ENCODE data around the gene IRAK4. TPM values are rescaled to one million over a fixed set of nuclear protein-coding genes. Genes with fewer than 3 reads are reported as not detected.

The IRAK4 gene
- total RNA-seq, 2 donors from 2014 or later, result 38.4 to 68.8 TPM

DNA sequence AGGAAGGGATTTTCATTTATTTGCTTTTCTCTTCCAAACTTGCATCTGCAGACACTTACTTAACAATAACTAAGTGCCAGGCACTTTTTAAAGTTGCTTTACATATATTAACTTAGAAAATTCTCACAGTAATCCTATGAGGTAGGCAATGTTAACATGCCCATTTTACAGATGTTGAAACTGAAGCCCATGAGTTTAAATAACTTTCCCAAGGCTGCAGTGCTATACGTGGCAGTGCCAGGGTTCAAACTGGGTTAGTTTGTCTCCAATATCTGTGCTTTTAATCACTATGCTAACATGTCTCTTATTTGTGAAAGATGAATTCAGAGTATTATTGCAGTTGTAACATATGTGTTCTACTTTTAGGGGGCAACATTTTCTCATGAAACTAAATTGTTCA, 30.1 kb upstream of the IRAK4 start:
- ATAC-seq (ENCODE audit: insufficient number of reproducible peaks, low FRiP score, low read depth), result no peak

DNA sequence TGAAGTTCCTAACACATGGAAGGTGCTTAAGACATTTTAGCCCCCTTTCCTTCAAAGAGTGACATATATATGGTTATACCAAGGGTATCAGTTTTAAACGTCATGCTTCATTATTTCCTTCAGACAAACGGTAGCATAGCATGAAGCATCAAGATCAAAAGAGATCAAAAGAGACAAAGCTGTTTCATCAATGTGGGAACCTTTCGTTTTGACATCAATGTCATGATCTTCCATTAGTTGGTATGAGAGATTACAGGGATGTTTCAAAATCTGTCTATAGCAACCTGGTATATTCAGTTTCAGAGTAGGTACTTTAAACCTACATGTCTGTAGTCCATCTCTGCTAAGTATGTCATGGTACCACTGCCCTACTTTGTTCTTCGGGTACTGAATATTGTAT, 28.5 kb upstream of the IRAK4 start:
- Histone ChIP-seq H3K4me1 (ENCODE audit: control insufficient read depth in 1 of 2, low read depth in 2 of 2) (no peaks in the 10 kb centered on the region), H3K27ac (no peak overlapping the region), H3K36me3 (no peaks in the 10 kb centered on the region), H3K4me3 (no peak overlapping the region), H3K9me3 (no peaks in the 10 kb centered on the region), H3K27me3 (replicated peaks; ENCODE audit: insufficient read depth) (no peaks in the 10 kb centered on the region)
- DNase-seq (ENCODE audit: low spot score) (no peak), ATAC-seq (ENCODE audit: insufficient number of reproducible peaks, low FRiP score, low read depth) (no peak)
- TF ChIP-seq, protein P1, sequence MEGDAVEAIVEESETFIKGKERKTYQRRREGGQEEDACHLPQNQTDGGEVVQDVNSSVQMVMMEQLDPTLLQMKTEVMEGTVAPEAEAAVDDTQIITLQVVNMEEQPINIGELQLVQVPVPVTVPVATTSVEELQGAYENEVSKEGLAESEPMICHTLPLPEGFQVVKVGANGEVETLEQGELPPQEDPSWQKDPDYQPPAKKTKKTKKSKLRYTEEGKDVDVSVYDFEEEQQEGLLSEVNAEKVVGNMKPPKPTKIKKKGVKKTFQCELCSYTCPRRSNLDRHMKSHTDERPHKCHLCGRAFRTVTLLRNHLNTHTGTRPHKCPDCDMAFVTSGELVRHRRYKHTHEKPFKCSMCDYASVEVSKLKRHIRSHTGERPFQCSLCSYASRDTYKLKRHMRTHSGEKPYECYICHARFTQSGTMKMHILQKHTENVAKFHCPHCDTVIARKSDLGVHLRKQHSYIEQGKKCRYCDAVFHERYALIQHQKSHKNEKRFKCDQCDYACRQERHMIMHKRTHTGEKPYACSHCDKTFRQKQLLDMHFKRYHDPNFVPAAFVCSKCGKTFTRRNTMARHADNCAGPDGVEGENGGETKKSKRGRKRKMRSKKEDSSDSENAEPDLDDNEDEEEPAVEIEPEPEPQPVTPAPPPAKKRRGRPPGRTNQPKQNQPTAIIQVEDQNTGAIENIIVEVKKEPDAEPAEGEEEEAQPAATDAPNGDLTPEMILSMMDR (IDR thresholded peaks at IDR 0.05), result no peak

More for the DNA sequence above, 30.1 kb upstream of the IRAK4 start:
- no peaks in the 10 kb centered on the region for H3K36me3 ChIP-seq
- H3K4me3 ChIP-seq, result no peak overlapping the region
- H3K27ac ChIP-seq, result no peak overlapping the region
- TF ChIP-seq, protein P1 (IDR thresholded peaks at IDR 0.05), result no peak
- H3K9me3 ChIP-seq, result no peaks in the 10 kb centered on the region
- DNase-seq (ENCODE audit: low spot score), result no peak
- no peaks in the 10 kb centered on the region for H3K4me1 ChIP-seq (ENCODE audit: control insufficient read depth in 1 of 2, low read depth in 2 of 2)
- no peaks in the 10 kb centered on the region for H3K27me3 ChIP-seq (replicated peaks; ENCODE audit: insufficient read depth)

DNA sequence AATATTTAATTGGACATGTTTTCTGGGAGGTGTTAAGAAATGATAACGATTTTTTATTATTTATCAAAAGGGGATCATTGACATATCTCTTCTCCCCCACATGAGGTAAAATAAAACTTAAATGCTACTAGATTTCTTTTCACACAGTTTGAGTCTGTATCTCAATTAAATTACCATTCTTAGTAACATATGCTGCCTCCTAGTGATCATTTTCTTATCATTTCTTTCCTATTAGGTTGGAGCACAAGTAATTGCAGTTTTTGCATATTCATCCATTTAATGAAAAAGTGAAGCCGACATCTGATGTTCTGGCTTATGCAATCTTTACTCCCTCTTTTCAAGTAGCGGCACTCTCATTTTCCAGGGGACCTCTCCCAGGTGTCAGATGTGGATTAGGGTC, 25.1 kb upstream of the IRAK4 start:
- Histone ChIP-seq H3K27ac (no peak overlapping the region), H3K4me1 (ENCODE audit: control insufficient read depth in 1 of 2, low read depth in 2 of 2) (no peaks in the 10 kb centered on the region), H3K4me3 (no peak overlapping the region), H3K9me3 (no peaks in the 10 kb centered on the region), H3K27me3 (replicated peaks; ENCODE audit: insufficient read depth) (no peaks in the 10 kb centered on the region), H3K36me3 (no peaks in the 10 kb centered on the region)
- DNase-seq (ENCODE audit: low spot score) (no peak), ATAC-seq (ENCODE audit: insufficient number of reproducible peaks, low FRiP score, low read depth) (no peak)
- TF ChIP-seq, protein P1 (IDR thresholded peaks at IDR 0.05), result no peak

DNA sequence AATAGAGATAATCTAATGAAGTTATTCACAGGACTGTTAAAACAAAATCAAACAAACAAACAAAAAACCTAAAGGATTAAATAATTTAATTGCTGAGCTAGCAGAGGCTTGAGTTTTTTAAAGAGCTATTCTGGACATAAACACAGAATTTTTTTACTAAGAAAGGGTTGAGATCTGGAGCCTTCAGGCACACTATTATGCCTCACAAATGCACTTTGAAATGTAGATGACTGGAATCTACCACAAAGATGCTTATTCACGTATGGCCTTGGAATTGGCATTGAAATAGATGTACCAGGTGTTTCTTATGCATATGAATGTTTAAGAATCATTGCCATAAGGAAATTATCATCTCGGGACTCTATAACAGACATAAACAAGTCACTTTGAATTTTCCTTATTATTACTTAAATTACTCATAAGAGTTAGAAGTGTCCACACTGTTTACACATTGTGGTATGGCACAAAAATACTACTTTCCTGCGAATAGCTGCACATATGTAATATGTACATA, 21.8 kb upstream of the IRAK4 start:
- TF ChIP-seq, protein P1 (IDR thresholded peaks at IDR 0.05), result no peak

DNA sequence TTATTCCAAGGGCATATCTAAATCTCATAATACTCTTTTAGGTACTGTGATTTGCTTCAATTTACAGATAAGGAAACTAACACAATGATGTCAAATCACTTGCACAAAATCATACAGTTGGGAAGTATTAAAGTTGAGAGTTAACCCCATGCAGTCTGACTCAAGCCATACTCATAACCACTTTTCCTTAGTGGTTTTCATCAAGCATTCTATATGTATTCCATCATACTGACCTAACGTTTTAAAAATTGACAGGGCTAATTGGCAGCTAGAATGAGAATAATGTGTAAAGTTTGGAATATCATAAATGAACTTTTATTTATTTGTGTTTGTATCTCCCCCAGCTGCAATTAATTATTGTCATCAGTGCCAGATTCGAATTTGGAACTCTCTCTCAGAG, 21.1 kb upstream of the IRAK4 start:
- H3K9me3 ChIP-seq, result no peaks in the 10 kb centered on the region
- H3K27ac ChIP-seq, result no peak overlapping the region
- DNase-seq (ENCODE audit: low spot score), result no peak
- H3K36me3 ChIP-seq, result peaks cover 2% of the 10 kb centered on the region
- H3K4me1 ChIP-seq (ENCODE audit: control insufficient read depth in 1 of 2, low read depth in 2 of 2), result no peaks in the 10 kb centered on the region
- no peak for ATAC-seq (ENCODE audit: insufficient number of reproducible peaks, low FRiP score, low read depth)
- H3K27me3 ChIP-seq (replicated peaks; ENCODE audit: insufficient read depth), result no peaks in the 10 kb centered on the region
- no peak overlapping the region for H3K4me3 ChIP-seq
- TF ChIP-seq, protein P1 (IDR thresholded peaks at IDR 0.05), result no peak

More for the DNA sequence above, 21.8 kb upstream of the IRAK4 start:
- Histone ChIP-seq H3K4me3 (no peak overlapping the region), H3K9me3 (no peaks in the 10 kb centered on the region), H3K27me3 (replicated peaks; ENCODE audit: insufficient read depth) (no peaks in the 10 kb centered on the region), H3K4me1 (ENCODE audit: control insufficient read depth in 1 of 2, low read depth in 2 of 2) (no peaks in the 10 kb centered on the region), H3K27ac (no peak overlapping the region), H3K36me3 (peaks cover under 1% of the 10 kb centered on the region)
- no peak for ATAC-seq (ENCODE audit: insufficient number of reproducible peaks, low FRiP score, low read depth)
- DNase-seq (ENCODE audit: low spot score), result no peak
